Astrocyte of the spinal cord (primary cell): Measurements from ENCODE around the gene PHACTR3.

Experiments used
- DNase-seq: peaks from one replicate; pipeline ENCODE4 v3.0.0; 2011; ENCODE audit warnings: low read depth, low spot score
- H3K4me3 ChIP-seq: 2 replicates; pipeline ENCODE4 v1.5.1; 2011; ENCODE audit warnings: low read depth, mild to moderate bottlenecking, low read length, moderate library complexity
- in situ Hi-C: cut with HindIII; loops from 2 replicates; pipeline ENCODE4 v1.10.0; 2017; ENCODE audit warnings: low sequenced_read_pairs
- TF ChIP-seq, protein P1 (sequence below): IDR thresholded peaks from 2 replicates; pipeline ENCODE4 v1.5.1; 2012; ENCODE audit warnings: low read depth, mild to moderate bottlenecking, low read length, inconsistent platforms

PHACTR3 gene

DNA sequence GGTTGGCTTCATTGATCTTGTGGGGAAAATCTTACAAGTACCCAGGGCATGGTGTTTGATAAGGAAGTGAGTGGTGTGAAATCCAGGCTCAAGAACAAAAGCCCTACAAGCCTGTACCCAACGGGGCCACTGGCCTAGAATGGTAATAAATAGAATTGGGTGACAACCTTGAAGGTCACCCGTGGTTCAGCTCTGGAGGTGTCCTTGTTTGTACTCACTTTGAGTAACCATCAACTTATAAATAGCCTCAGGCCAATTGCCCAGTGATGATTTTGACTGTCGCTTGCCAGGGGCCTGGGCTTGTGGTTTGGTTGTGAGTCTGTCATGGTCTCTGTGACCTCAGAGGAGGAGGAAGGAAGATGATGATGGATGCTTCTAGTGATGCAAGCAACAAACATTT lies 87.8 kb downstream of the PHACTR3 start:
- no peak for DNase-seq
- TF ChIP-seq, protein P1, sequence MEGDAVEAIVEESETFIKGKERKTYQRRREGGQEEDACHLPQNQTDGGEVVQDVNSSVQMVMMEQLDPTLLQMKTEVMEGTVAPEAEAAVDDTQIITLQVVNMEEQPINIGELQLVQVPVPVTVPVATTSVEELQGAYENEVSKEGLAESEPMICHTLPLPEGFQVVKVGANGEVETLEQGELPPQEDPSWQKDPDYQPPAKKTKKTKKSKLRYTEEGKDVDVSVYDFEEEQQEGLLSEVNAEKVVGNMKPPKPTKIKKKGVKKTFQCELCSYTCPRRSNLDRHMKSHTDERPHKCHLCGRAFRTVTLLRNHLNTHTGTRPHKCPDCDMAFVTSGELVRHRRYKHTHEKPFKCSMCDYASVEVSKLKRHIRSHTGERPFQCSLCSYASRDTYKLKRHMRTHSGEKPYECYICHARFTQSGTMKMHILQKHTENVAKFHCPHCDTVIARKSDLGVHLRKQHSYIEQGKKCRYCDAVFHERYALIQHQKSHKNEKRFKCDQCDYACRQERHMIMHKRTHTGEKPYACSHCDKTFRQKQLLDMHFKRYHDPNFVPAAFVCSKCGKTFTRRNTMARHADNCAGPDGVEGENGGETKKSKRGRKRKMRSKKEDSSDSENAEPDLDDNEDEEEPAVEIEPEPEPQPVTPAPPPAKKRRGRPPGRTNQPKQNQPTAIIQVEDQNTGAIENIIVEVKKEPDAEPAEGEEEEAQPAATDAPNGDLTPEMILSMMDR = no peak
- in situ Hi-C loops = no loop called here
- no peak overlapping the region for H3K4me3 ChIP-seq

DNA sequence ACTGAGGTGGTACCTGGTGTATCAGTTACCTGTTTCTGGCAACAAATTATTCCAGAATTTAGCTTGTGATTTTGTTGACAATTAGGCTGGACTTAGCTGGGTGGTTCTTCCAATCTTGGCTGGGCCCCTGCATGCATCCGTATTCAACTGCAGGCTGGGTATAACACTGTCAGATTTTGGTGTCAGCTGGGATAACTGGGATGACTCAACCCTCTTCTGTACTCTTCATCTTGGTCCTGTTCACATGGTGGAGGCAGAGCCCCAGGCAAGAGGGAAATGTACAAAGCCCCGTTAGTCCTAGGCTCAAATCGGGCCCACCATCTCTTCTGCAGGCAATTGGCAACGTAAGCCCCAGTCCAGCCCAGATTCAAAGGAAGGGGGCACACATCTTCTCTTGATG lies 89.2 kb downstream of the PHACTR3 start:
- TF ChIP-seq, protein P1 = no peak
- no peak for DNase-seq
- in situ Hi-C loops = no loop called here
- H3K4me3 ChIP-seq = no peak overlapping the region

DNA sequence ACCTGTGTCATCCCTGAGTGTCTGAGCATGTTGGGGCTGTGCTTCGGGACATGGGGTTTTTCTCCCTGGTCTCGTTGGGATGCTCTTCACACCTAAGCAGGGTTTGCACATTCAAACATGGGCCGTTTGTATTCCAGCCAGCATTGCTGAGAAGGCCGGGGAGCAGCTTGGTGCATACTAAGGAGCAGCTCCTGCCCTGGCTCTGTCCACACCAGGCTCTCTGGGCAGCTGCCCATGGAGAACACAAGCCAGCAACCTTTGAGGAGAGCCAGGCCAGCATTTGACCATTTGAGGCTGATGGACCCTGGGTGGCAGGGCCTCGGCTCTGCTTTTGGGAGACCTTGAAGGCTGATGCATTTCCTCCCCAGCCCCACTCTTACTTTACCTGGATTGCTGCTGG lies 92.1 kb downstream of the PHACTR3 start:
- TF ChIP-seq, protein P1 = no peak
- DNase-seq = no peak
- H3K4me3 ChIP-seq = no peak overlapping the region
- in situ Hi-C loops = no loop called here

DNA sequence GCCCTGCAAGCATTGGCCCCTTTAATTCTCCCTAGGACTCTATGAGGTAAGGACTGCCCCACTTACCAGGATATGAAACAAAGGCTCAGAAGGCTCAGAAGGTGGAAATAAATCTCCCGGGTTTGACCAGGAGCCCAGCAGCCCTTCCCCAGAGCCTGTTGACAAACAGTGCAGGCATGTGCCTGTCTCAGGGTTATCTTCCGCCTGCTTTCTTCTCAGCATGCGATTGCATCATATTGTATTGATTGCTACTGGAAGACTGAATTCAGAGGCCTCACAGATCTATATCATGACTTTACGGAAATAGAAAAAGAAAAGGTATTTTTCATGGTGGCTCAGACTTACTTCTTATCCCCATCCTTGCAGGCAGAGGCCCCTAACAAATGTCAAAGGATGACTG lies 92.7 kb downstream of the PHACTR3 start:
- TF ChIP-seq, protein P1 = no peak
- in situ Hi-C loops = no loop called here
- DNase-seq = no peak
- no peak overlapping the region for H3K4me3 ChIP-seq

DNA sequence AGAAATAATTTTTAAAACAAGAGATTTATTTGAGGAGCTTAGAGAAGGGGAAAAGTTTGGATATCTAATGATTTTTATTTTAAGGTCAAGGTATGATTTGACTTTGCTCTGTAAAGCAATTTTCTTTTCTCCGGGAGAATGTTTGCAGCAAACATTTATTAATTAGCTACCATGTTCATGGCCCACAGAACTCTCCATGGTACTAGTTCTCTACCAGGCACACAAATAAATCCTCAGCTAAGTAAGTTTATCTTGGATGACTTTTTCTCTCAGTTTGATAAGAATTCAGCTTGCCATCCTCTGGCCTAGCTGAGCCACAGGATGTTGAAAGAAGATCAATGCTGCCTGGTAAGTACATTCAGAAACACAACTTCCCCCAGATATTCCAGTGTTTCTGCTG lies 94.3 kb downstream of the PHACTR3 start:
- DNase-seq = no peak
- TF ChIP-seq, protein P1 = no peak

DNA sequence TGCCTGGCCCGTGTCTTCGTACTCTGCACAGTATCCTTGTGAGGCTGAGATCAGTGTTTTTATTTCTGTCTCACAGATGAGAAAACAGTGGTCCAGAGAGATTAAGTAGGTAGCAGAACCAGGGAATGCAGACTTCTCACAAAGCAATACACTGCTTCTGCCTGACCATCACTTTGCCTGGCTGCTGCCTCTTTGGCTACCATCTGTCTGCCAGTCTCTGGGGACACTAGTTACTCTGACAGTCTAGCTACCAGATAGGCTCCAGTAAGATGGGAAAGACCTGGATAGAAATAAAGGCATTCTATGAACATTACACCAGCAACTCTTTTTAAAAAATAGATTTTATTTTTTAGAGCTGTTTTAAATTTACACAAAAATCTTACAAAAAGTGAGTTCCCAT lies 96.9 kb downstream of the PHACTR3 start:
- no peak for DNase-seq
- TF ChIP-seq, protein P1 = no peak
- in situ Hi-C loops = no loop called here
- no peak overlapping the region for H3K4me3 ChIP-seq

More for the DNA sequence above, 94.3 kb downstream of the PHACTR3 start:
- in situ Hi-C loops = no loop called here
- no peak overlapping the region for H3K4me3 ChIP-seq

DNA sequence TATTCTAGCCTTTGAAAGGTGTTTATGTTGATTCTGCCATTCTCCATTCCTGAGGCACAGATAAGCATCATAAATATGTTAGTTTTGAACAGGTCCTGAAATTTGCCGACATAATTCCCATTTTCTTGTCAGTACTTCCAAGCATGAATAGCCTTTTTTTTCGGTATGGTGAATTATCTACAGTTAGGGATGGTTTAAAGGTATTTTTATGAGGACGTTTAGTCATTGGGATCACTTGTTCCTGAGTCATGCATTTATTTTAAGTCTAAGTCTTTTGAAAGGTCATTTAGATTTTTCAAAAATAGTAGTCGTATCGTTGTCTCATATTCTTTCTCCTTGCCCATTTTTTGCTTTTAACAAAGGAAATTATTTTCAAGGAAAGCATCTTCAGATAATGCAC lies 98.7 kb downstream of the PHACTR3 start:
- TF ChIP-seq, protein P1 = no peak
- DNase-seq = no peak
- H3K4me3 ChIP-seq = no peak overlapping the region
- in situ Hi-C loops = no loop called here
